ENCODE data around the gene FRMD7. TPM values are rescaled to one million over a fixed set of nuclear protein-coding genes. Genes with fewer than 3 reads are reported as not detected.
"Not testable (repeated sequence)": the region's sequence is repeated elsewhere in the genome, so short reads cannot be mapped to it uniquely, and the experiment has no call there.

The FRMD7 gene
- polyA plus RNA-seq, 1 donor from 2014 or later = 0.54 TPM

DNA sequence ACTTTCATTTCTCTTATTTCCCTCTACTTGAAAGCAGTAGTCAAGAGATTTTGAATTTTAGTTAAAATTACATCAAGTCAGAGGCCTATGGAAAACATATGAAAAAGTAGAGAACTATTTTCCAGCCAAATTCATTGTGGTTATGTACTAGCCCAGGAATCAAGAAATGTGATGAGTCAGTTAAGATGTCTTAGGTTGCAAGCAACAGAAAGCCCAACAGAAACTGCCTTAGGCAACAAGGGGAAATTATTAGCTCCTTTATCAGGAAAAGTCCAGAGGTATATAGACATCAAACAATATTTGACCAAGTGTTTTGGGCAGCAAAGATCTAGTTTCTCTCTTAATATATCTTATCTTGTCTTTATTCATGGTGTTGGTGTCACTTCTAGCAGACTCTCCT lies 37.8 kb upstream of the FRMD7 start:
- no peak overlapping the region for H2AFZ ChIP-seq (ENCODE audit: low read depth, low read length)
- no peaks in the 10 kb centered on the region for H3K79me2 ChIP-seq (replicated peaks; ENCODE audit: insufficient read depth, low read length)
- H3K36me3 ChIP-seq (ENCODE audit: insufficient read depth, low read length) = no peaks in the 10 kb centered on the region
- no peak overlapping the region for H3K27ac ChIP-seq (ENCODE audit: low read length)
- no peaks in the 10 kb centered on the region for H3K9me3 ChIP-seq (ENCODE audit: low read length)
- no peaks in the 10 kb centered on the region for H4K20me1 ChIP-seq (ENCODE audit: insufficient read depth)
- no peaks in the 10 kb centered on the region for H3K27me3 ChIP-seq (ENCODE audit: insufficient read depth, low read depth, low read length)
- H3K9me2 ChIP-seq (ENCODE audit: insufficient read depth, low read length) = no peaks in the 10 kb centered on the region
- H3F3A ChIP-seq (ENCODE audit: insufficient read depth, low read length, poor library complexity, severe bottlenecking) = no peaks in the 10 kb centered on the region
- TF ChIP-seq RAD21 (conservative IDR thresholded peaks at IDR 0.05) (no peak), TAF1 (IDR thresholded peaks at IDR 0.05; ENCODE audit: low read depth) (no peak), REST (IDR thresholded peaks at IDR 0.05; ENCODE audit: borderline replicate concordance) (no peak), EZH2 (IDR thresholded peaks at IDR 0.05; ENCODE audit: borderline replicate concordance, insufficient read depth, low read length, poor library complexity, severe bottlenecking) (no peak), POLR2AphosphoS5 (IDR thresholded peaks at IDR 0.05) (no peak), SMC3 (conservative IDR thresholded peaks at IDR 0.05; ENCODE audit: poor library complexity) (no peak), EP300 (conservative IDR thresholded peaks at IDR 0.05; ENCODE audit: poor library complexity, severe bottlenecking) (no peak), MXI1 (conservative IDR thresholded peaks at IDR 0.05; ENCODE audit: poor library complexity, severe bottlenecking) (no peak)
- TF ChIP-seq, protein P1, sequence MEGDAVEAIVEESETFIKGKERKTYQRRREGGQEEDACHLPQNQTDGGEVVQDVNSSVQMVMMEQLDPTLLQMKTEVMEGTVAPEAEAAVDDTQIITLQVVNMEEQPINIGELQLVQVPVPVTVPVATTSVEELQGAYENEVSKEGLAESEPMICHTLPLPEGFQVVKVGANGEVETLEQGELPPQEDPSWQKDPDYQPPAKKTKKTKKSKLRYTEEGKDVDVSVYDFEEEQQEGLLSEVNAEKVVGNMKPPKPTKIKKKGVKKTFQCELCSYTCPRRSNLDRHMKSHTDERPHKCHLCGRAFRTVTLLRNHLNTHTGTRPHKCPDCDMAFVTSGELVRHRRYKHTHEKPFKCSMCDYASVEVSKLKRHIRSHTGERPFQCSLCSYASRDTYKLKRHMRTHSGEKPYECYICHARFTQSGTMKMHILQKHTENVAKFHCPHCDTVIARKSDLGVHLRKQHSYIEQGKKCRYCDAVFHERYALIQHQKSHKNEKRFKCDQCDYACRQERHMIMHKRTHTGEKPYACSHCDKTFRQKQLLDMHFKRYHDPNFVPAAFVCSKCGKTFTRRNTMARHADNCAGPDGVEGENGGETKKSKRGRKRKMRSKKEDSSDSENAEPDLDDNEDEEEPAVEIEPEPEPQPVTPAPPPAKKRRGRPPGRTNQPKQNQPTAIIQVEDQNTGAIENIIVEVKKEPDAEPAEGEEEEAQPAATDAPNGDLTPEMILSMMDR (IDR thresholded peaks at IDR 0.05; ENCODE audit: poor library complexity, severe bottlenecking) = no peak
- no peak overlapping the region for H3K4me3 ChIP-seq (ENCODE audit: low read length)
- no peak overlapping the region for H3K9ac ChIP-seq (ENCODE audit: low read length)
- no peak overlapping the region for H3K4me2 ChIP-seq (ENCODE audit: low read length)

- no peak overlapping the region for H3K27ac ChIP-seq (ENCODE audit: low read length)
- H3K79me2 ChIP-seq (replicated peaks; ENCODE audit: insufficient read depth, low read length) = no peaks in the 10 kb centered on the region
- no peaks in the 10 kb centered on the region for H3K9me3 ChIP-seq (ENCODE audit: low read length)
- no peaks in the 10 kb centered on the region for H3K9me2 ChIP-seq (ENCODE audit: insufficient read depth, low read length)
- no peak overlapping the region for H3K4me2 ChIP-seq (ENCODE audit: low read length)
- no peak overlapping the region for H2AFZ ChIP-seq (ENCODE audit: low read depth, low read length)
- no peaks in the 10 kb centered on the region for H3K27me3 ChIP-seq (ENCODE audit: insufficient read depth, low read depth, low read length)
- no peaks in the 10 kb centered on the region for H3F3A ChIP-seq (ENCODE audit: insufficient read depth, low read length, poor library complexity, severe bottlenecking)
- H3K4me3 ChIP-seq (ENCODE audit: low read length) = no peak overlapping the region
- H3K9ac ChIP-seq (ENCODE audit: low read length) = no peak overlapping the region
- no peaks in the 10 kb centered on the region for H4K20me1 ChIP-seq (ENCODE audit: insufficient read depth)
- H3K36me3 ChIP-seq (ENCODE audit: insufficient read depth, low read length) = no peaks in the 10 kb centered on the region
- TF ChIP-seq EP300 (conservative IDR thresholded peaks at IDR 0.05; ENCODE audit: poor library complexity, severe bottlenecking) (no peak), SMC3 (conservative IDR thresholded peaks at IDR 0.05; ENCODE audit: poor library complexity) (no peak), RAD21 (conservative IDR thresholded peaks at IDR 0.05) (no peak), POLR2AphosphoS5 (IDR thresholded peaks at IDR 0.05) (no peak), MXI1 (conservative IDR thresholded peaks at IDR 0.05; ENCODE audit: poor library complexity, severe bottlenecking) (no peak), TAF1 (IDR thresholded peaks at IDR 0.05; ENCODE audit: low read depth) (no peak), REST (IDR thresholded peaks at IDR 0.05; ENCODE audit: borderline replicate concordance) (no peak), EZH2 (IDR thresholded peaks at IDR 0.05; ENCODE audit: borderline replicate concordance, insufficient read depth, low read length, poor library complexity, severe bottlenecking) (no peak)
- TF ChIP-seq, protein P1 (IDR thresholded peaks at IDR 0.05; ENCODE audit: poor library complexity, severe bottlenecking) = no peak
These were observed 37.2 kb upstream of the FRMD7 start for GRCh38 chrX:132165005-132165404.

DNA sequence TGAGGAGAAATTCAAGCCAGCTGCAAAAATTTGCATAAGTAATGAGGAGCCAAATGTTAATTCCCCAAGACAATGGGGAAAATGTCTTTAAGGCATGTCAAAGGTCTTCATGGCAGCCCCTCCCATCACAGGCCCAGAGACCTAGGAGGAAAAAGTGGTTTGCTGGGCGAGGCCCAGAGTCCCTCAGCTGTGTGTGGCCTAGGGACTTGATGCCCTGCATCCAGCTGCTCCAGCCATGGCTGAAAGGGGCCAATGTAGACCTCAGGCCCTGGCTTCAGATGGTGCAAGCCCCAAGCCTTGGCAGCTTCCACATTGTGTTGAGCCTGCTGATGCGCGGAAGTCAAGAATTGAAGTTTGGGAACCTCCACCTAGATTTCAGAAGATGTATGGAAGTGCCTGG lies 35.3 kb upstream of the FRMD7 start:
- H4K20me1 ChIP-seq (ENCODE audit: insufficient read depth); H3K27me3 ChIP-seq (ENCODE audit: insufficient read depth, low read depth, low read length); H2AFZ ChIP-seq (ENCODE audit: low read depth, low read length); H3K4me3 ChIP-seq (ENCODE audit: low read length); H3F3A ChIP-seq (ENCODE audit: insufficient read depth, low read length, poor library complexity, severe bottlenecking); H3K36me3 ChIP-seq (ENCODE audit: insufficient read depth, low read length); H3K9me2 ChIP-seq (ENCODE audit: insufficient read depth, low read length); H3K27ac ChIP-seq (ENCODE audit: low read length); H3K9me3 ChIP-seq (ENCODE audit: low read length); H3K79me2 ChIP-seq (replicated peaks; ENCODE audit: insufficient read depth, low read length); H3K4me2 ChIP-seq (ENCODE audit: low read length); H3K9ac ChIP-seq (ENCODE audit: low read length): not testable (repeated sequence)
